ENCODE data around the gene H3-3A.

H3-3A gene

GRCh38 chr1:226111883-226112261 is 49.4 kb downstream of the H3-3A start:
- no peak for DNase-seq (ENCODE audit: low spot score)

GRCh38 chr1:226112626-226113025 is 50.1 kb downstream of the H3-3A start:
- no peak for DNase-seq (ENCODE audit: low spot score)

GRCh38 chr1:226116673-226117072 is 54.2 kb downstream of the H3-3A start:
- no peak for DNase-seq (ENCODE audit: low spot score)

- DNase-seq (ENCODE audit: low spot score) = no peak
Measured at GRCh38 chr1:226117330-226117729, 54.8 kb downstream of the H3-3A start.

GRCh38 chr1:226118357-226118756 is 55.8 kb downstream of the H3-3A start:
- DNase-seq (ENCODE audit: low spot score) = no peak

GRCh38 chr1:226119169-226119568 is 56.7 kb downstream of the H3-3A start:
- no peak for DNase-seq (ENCODE audit: low spot score)

GRCh38 chr1:226120398-226120797 is 57.9 kb downstream of the H3-3A start:
- DNase-seq (ENCODE audit: low spot score) = no peak

GRCh38 chr1:226121049-226121586 is 58.6 kb downstream of the H3-3A start:
- DNase-seq (ENCODE audit: low spot score) = no peak
